Nephron (organoid): ENCODE results near the gene MAP3K15.
A peak's percentile ranks its signal among the peaks of the same experiment; 100 is the strongest.

Experiments
- H3K27ac Mint-ChIP-seq, 3 experiments: 2 replicates each; pipeline ENCODE4 v1.8.0; 2020; ENCODE audit warnings: mixed read lengths in 3 of 3, mild to moderate bottlenecking in 2 of 3, moderate library complexity in 1 of 3
- H3K27me3 Mint-ChIP-seq: 2 replicates; pipeline ENCODE4 v1.8.0; 2021; ENCODE audit warnings: low read depth, mild to moderate bottlenecking, moderate library complexity, mixed read lengths
- H3K36me3 Mint-ChIP-seq: 2 replicates; pipeline ENCODE4 v1.8.0; 2020; ENCODE audit warnings: low read depth, mixed read lengths
- H3K4me1 Mint-ChIP-seq: 2 replicates; pipeline ENCODE4 v1.8.0; 2020; ENCODE audit warnings: mixed read lengths
- H3K4me3 Mint-ChIP-seq, 3 experiments: 2 replicates each; pipeline ENCODE4 v1.8.0; 2020; ENCODE audit warnings: mild to moderate bottlenecking in 3 of 3, mixed read lengths in 3 of 3, moderate library complexity in 2 of 3
- H3K9me3 Mint-ChIP-seq: 2 replicates; pipeline ENCODE4 v1.8.0; 2020; ENCODE audit warnings: mixed read lengths
- TF ChIP-seq, protein P1 (sequence below), 3 experiments: fragments of 200-600 bp; sonication (generic); IDR thresholded peaks; one replicate each; pipeline ENCODE4 v1.5.0; 2021; ENCODE audit warnings: antibody characterized with exemption in 3 of 3; ENCODE audit not compliant: unreplicated experiment in 3 of 3

MAP3K15 gene, protein sequence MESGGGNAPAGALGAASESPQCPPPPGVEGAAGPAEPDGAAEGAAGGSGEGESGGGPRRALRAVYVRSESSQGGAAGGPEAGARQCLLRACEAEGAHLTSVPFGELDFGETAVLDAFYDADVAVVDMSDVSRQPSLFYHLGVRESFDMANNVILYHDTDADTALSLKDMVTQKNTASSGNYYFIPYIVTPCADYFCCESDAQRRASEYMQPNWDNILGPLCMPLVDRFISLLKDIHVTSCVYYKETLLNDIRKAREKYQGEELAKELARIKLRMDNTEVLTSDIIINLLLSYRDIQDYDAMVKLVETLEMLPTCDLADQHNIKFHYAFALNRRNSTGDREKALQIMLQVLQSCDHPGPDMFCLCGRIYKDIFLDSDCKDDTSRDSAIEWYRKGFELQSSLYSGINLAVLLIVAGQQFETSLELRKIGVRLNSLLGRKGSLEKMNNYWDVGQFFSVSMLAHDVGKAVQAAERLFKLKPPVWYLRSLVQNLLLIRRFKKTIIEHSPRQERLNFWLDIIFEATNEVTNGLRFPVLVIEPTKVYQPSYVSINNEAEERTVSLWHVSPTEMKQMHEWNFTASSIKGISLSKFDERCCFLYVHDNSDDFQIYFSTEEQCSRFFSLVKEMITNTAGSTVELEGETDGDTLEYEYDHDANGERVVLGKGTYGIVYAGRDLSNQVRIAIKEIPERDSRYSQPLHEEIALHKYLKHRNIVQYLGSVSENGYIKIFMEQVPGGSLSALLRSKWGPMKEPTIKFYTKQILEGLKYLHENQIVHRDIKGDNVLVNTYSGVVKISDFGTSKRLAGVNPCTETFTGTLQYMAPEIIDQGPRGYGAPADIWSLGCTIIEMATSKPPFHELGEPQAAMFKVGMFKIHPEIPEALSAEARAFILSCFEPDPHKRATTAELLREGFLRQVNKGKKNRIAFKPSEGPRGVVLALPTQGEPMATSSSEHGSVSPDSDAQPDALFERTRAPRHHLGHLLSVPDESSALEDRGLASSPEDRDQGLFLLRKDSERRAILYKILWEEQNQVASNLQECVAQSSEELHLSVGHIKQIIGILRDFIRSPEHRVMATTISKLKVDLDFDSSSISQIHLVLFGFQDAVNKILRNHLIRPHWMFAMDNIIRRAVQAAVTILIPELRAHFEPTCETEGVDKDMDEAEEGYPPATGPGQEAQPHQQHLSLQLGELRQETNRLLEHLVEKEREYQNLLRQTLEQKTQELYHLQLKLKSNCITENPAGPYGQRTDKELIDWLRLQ (N-terminal part only)

DNA sequence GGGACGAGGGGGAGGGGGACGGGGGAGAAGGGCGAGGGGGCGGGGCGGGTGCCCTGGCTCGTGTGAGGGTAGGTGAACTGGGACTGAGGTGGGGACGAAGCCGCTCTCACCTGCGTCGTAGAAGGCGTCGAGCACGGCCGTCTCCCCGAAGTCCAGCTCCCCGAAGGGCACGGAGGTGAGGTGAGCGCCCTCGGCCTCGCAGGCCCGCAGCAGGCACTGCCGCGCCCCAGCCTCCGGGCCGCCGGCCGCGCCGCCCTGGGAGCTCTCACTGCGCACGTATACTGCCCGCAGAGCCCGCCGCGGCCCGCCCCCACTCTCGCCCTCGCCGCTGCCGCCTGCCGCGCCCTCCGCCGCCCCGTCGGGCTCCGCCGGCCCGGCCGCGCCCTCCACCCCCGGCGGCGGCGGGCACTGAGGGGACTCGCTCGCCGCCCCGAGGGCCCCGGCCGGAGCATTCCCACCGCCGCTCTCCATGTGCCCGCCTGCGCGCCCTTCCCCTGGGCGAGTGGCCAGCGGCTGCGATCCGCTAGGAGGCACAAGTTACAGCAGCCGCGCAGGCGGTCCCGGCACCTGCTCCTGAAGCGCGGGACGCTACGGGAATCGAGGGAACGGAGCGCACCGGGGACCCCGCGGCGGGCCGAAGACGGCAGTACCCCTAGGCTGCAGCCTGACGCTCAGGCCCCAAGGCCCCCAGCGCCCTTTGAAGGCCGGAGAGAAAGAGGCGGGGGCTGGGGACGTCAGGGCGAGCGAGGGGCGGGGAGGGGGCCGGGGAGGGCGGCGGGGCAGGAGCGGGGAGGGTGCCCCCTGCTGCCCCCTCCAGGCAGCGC lies at the start of gene MAP3K15:
TSS of gene MAP3K15 (minus strand) at position 718 of the 824 bp plus-strand sequence. CDS start at position 471, 247 bp downstream.
- Mint-ChIP-seq H3K36me3 (no peaks in the 10 kb centered on the region), H3K4me1 (no peaks in the 10 kb centered on the region), H3K4me3 (peak within 1 kb of the TSS in 2 of 3 experiments; percentile 44 to 65), H3K27ac (no peak within 1 kb of the TSS), H3K9me3 (peaks cover 32% of the 10 kb centered on the region), H3K27me3 (peaks cover 57% of the 10 kb centered on the region)
- TF ChIP-seq, protein P1, sequence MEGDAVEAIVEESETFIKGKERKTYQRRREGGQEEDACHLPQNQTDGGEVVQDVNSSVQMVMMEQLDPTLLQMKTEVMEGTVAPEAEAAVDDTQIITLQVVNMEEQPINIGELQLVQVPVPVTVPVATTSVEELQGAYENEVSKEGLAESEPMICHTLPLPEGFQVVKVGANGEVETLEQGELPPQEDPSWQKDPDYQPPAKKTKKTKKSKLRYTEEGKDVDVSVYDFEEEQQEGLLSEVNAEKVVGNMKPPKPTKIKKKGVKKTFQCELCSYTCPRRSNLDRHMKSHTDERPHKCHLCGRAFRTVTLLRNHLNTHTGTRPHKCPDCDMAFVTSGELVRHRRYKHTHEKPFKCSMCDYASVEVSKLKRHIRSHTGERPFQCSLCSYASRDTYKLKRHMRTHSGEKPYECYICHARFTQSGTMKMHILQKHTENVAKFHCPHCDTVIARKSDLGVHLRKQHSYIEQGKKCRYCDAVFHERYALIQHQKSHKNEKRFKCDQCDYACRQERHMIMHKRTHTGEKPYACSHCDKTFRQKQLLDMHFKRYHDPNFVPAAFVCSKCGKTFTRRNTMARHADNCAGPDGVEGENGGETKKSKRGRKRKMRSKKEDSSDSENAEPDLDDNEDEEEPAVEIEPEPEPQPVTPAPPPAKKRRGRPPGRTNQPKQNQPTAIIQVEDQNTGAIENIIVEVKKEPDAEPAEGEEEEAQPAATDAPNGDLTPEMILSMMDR (IDR thresholded peaks at IDR 0.05; ENCODE audit: unreplicated experiment in 3 of 3): peak in 1 of 3 experiments; percentile 42

DNA sequence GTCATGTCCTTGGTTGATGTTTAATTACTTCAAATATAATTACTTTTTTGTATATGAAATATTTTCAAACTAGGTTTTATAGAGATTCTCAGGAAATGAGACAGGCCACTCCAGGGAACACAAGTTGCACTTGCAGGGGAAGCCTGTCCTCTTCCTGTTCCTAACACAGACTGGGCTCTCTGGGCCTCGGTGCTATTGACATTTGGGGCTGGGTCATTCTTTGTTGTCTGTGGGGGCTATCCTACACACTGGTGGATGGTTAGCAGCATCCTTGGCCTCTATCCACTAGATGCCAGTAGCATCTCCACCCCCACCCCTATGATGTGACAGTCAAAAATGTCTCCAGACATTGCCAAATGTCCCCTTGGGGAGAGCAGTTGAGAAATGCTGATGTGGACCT lies 49.3 kb upstream of the MAP3K15 start:
- Mint-ChIP-seq H3K9me3 (peaks cover 5% of the 10 kb centered on the region), H3K36me3 (no peaks in the 10 kb centered on the region), H3K4me3 (no peak overlapping the region), H3K27me3 (no peaks in the 10 kb centered on the region), H3K4me1 (peaks cover 8% of the 10 kb centered on the region), H3K27ac (no peak overlapping the region)
- TF ChIP-seq, protein P1 (IDR thresholded peaks at IDR 0.05; ENCODE audit: unreplicated experiment in 3 of 3): no peak

DNA sequence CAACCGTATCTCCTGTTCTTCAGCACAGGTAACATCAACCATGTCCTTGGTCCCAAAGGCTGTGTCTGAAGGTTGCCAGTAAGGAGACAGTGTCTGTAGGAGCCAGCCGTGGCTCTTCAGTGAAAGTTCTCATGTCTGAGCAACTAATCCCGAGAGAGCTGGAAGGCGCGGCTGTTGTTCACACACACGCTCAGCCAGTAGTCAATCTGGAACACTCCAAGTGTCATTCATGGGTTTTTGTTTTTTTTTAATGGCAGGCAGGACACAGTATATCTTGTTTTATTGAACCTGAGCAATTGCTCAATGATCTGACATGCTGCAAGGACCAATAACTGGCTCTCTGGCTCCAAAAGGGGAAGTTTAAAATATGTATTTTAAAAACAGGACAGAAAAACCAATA lies 48.4 kb upstream of the MAP3K15 start:
- Mint-ChIP-seq H3K9me3 (peaks cover 3% of the 10 kb centered on the region), H3K36me3 (no peaks in the 10 kb centered on the region), H3K4me3 (no peak overlapping the region), H3K4me1 (peaks cover 8% of the 10 kb centered on the region), H3K27me3 (no peaks in the 10 kb centered on the region), H3K27ac (no peak overlapping the region)
- TF ChIP-seq, protein P1 (IDR thresholded peaks at IDR 0.05; ENCODE audit: unreplicated experiment in 3 of 3): no peak

DNA sequence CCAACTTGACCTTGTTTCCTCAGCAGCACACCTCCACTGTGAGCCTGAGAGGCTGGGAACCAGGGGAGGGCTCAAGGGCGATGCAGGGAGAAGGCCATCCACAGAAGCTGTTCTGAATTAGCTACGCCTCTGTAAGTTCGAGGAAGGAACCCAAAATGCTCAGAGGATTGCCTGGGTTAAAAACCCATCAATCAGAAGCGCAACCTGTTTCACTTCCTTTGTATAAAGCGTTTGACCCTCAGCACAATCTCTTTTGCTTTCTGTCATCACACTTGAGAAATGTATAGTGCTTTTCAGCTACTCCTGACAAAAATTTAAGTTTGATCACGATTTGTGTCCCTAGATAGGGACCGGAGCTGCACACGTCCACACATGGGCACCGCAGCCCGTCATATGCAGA lies 48.0 kb upstream of the MAP3K15 start:
- H3K9me3 Mint-ChIP-seq: peaks cover 3% of the 10 kb centered on the region
- no peaks in the 10 kb centered on the region for H3K36me3 Mint-ChIP-seq
- H3K27me3 Mint-ChIP-seq: no peaks in the 10 kb centered on the region
- no peak overlapping the region for H3K4me3 Mint-ChIP-seq
- peaks cover 8% of the 10 kb centered on the region for H3K4me1 Mint-ChIP-seq
- H3K27ac Mint-ChIP-seq: no peak overlapping the region
- TF ChIP-seq, protein P1 (IDR thresholded peaks at IDR 0.05; ENCODE audit: unreplicated experiment in 3 of 3): no peak

DNA sequence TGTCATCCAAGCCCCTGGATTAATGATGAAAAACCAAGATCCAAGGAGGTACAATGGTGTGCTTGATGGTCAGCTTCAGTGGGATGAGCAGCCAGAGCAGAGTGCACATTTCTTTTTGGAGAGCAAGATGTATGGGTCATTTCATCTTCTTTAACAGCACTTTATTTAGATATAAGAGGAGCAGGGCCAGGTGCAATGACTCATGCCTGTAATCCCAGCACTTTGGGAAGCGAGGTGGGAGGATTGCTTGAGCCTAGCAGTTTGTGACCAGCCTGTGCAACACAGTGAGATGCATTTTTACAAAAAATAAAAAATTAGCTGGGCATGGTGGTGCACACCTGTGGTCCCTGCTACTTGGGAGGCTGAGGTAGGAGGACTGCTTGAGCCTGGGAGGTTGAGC lies 45.3 kb upstream of the MAP3K15 start:
- no peak overlapping the region for H3K27ac Mint-ChIP-seq

More for the DNA sequence above, 45.3 kb upstream of the MAP3K15 start:
- Mint-ChIP-seq H3K9me3 (no peaks in the 10 kb centered on the region), H3K4me3 (no peak overlapping the region), H3K4me1 (no peaks in the 10 kb centered on the region), H3K36me3 (no peaks in the 10 kb centered on the region), H3K27me3 (no peaks in the 10 kb centered on the region)
- TF ChIP-seq, protein P1 (IDR thresholded peaks at IDR 0.05; ENCODE audit: unreplicated experiment in 3 of 3): no peak
